Cerebellar cortex (tissue), 1 donor: ENCODE data around the gene RALGAPB.

Experiments
- DNase-seq: peaks from one replicate; pipeline ENCODE4 v3.0.0-alpha.2; 2015; ENCODE audit warnings: low spot score

Gene RALGAPB

GRCh38 chr20:38612751-38613515, 140.3 kb downstream of the RALGAPB start:
- DNase-seq = no peak

GRCh38 chr20:38615283-38615682, 142.6 kb downstream of the RALGAPB start:
- no peak for DNase-seq

DNA sequence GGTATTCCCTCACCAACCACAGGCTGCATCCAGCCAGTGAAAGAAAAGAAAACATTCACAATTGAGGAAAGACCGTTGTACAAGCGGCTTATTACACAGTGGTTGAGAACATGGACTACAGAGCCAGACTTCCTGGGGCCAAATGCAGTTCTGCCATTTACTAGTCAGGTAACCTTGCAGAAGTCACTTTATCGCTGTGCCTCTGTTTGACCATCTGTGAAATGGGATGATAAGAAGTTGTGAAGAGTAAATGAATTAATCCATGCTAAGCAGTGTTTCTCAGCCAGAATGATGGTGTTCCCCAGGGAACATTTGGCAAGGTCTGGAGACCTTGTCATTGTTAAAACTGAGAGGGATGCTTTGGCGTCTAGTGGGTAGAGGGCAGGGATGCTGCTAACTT, 143.8 kb downstream of the RALGAPB start:
- DNase-seq = no peak

DNA sequence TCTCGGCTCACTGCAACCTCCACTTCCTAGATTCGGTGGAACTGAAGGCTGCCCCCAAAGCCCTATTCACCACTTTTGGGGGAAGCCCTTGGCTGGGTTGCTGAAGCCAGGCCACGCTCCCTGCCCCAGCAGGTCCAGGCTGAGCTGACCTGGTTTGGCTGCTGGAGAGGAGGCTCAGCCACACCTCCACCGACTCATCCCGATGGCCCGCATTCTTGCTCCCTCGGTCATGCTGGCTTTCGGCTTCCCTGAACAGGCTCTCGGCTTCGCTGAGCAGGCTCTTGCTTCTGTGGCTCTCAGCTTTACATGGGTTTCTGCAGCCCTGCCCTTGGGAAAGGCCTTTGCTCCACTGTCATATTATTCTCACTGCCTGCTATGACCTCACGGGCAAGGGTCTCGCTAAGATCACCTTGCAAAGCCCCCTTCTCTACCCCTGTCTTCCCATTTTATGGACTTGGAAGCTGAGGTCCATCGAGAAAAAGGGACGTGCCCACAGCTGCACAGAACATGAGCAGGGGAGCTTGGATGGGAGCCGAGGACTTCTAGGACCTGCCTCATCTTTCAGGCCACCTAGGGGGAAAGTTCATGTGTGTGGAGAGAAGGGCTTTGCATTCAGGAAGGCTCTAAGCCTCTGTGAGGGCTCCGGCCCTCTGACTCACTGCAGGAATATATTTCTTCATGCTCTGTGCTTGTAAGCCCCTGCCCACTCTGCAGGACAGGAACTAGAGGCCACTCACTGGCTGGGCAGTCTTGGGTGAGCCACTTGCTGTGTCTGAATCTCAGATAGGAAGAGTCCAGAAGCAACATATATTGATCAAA, 144.6 kb downstream of the RALGAPB start:
- DNase-seq = no peak

DNA sequence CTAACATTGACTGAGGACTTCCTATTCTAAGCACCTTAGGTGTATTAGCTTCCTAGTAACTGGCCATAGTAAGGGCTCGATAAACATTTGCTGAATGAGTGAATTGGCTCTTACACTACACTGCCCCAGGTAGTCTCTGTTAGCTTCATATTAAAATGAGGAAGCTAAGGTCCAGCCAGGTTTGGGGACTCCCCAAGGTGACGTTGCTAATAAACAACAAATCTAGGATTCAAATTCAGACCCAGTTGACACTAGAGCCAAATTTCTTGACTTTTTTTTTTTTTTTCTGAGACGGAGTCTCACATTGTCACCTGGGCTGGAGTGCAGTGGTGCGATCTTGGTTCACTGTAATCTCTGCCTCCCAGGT, 145.2 kb downstream of the RALGAPB start:
- DNase-seq = no peak

DNA sequence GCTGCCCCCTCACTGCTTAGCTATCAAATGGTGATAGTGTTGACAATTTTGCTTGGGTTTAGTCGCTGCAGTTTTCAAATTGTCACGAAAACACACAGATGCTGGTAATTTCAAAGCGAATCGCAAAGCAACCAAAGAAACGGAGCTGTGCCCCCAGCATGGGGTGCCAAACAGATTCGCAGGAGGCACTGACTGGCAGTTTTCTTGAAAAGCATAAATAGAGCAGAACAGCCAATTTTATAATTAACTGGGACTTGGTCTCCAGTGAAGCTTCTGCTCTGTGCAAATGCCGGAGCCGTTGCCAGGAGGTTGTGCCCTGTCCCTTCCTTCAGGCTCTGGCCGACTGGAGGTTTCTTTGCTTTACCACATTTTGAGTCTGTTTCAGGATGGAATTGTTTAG, 147.8 kb downstream of the RALGAPB start:
- peak; percentile 83 for DNase-seq

DNA sequence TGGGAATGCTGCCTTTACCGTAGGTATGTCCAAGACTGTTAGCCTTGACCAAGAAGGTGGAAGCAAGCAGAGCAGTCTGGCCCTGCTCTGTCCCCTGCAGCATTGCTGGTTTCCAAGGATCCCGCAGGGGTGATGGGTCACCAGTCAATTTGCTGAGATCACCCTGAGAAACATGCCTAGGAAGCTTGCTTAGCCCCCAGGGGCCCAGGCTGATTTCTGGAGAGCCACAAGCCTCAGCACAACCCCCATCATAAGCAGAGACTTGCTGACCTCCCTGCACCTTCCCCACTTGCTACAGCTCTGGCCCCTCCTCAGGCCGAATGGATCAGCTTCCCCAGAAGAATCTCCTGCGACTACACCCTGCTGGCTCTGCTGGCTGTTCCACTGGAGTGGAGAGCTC, 150.4 kb downstream of the RALGAPB start:
- no peak for DNase-seq

DNA sequence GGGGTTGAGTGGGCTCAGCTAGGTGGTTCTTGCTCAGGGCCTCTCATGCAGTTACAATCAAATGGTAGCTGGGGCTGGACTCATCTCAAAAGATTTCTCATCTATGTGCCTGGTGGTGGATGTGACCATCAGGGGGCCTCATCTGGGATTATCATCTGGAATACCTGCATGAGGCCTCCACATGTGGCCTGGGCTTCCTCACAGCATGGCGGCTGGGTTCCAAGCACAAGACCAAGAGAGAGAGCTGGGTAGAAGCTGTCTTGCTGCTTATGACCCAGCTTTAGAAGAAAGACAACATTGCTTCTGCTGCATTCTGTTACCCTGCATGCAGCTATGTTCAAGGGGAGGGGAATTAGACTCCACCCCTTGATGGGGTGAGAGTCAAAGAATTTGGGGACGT, 151.4 kb downstream of the RALGAPB start:
- DNase-seq = no peak

GRCh38 chr20:38625896-38626295, 153.3 kb downstream of the RALGAPB start:
- no peak for DNase-seq

GRCh38 chr20:38626921-38627659, 154.4 kb downstream of the RALGAPB start:
- no peak for DNase-seq
